Hepatocyte (in vitro differentiated cells): ENCODE measurements around the gene PLPP4. TPM values are rescaled to one million over a fixed set of nuclear protein-coding genes. Genes with fewer than 3 reads are reported as not detected.

ENCODE experiments used
- DNase-seq: peaks from one replicate; pipeline ENCODE4 v3.0.0-alpha.2; 2016; ENCODE audit warnings: low spot score
- H2AFZ ChIP-seq: fragments of 200-600 bp; sonication (generic); 2 replicates; pipeline ENCODE4 v1.6.0; 2016; ENCODE audit warnings: antibody characterized with exemption, mild to moderate bottlenecking
- H3K27ac ChIP-seq: fragments of 200-600 bp; sonication (generic); 2 replicates; pipeline ENCODE4 v1.5.1; 2016; ENCODE audit warnings: mild to moderate bottlenecking
- H3K27me3 ChIP-seq: fragments of 200-600 bp; sonication (generic); 2 replicates; pipeline ENCODE4 v1.6.1; 2016
- H3K36me3 ChIP-seq: fragments of 200-600 bp; sonication (generic); replicated peaks from 2 replicates; pipeline ENCODE4 v1.5.1; 2016; ENCODE audit warnings: low read depth; ENCODE audit not compliant: insufficient read depth
- H3K4me1 ChIP-seq: fragments of 200-600 bp; sonication (generic); 2 replicates; pipeline ENCODE4 v1.5.1; 2016; ENCODE audit warnings: mild to moderate bottlenecking, moderate library complexity; ENCODE audit not compliant: insufficient read depth
- H3K4me2 ChIP-seq: fragments of 200-600 bp; sonication (generic); 2 replicates; pipeline ENCODE4 v1.6.0; 2016
- H3K4me3 ChIP-seq: fragments of 200-600 bp; sonication (generic); 2 replicates; pipeline ENCODE4 v1.5.1; 2016; ENCODE audit warnings: mild to moderate bottlenecking
- H3K79me2 ChIP-seq: fragments of 200-600 bp; sonication (generic); 2 replicates; pipeline ENCODE4 v1.6.0; 2017; ENCODE audit warnings: mild to moderate bottlenecking
- H3K9me2 ChIP-seq: fragments of 200-600 bp; sonication (generic); replicated peaks from 2 replicates; pipeline ENCODE4 v1.6.0; 2017; ENCODE audit warnings: mild to moderate bottlenecking; ENCODE audit not compliant: insufficient read depth
- H3K9me3 ChIP-seq: fragments of 200-600 bp; sonication (generic); 2 replicates; pipeline ENCODE4 v1.5.1; 2016; ENCODE audit warnings: low read depth, mild to moderate bottlenecking
- H4K20me1 ChIP-seq: fragments of 200-600 bp; sonication (generic); 2 replicates; pipeline ENCODE4 v1.6.0; 2016; ENCODE audit warnings: mild to moderate bottlenecking; ENCODE audit not compliant: insufficient read depth, poor library complexity, severe bottlenecking
- CTCF ChIP-seq: fragments of 200-600 bp; sonication (generic); IDR thresholded peaks from 2 replicates; pipeline ENCODE4 v1.5.1; 2016; ENCODE audit warnings: antibody characterized with exemption, mild to moderate bottlenecking; ENCODE audit not compliant: poor library complexity
- EZH2 ChIP-seq: fragments of 200-600 bp; sonication (generic); IDR thresholded peaks from 2 replicates; pipeline ENCODE4 v1.6.1; 2016; ENCODE audit warnings: antibody characterized with exemption, mild to moderate bottlenecking, borderline replicate concordance
- EZH2phosphoT487 ChIP-seq: fragments of 200-600 bp; sonication (generic); IDR thresholded peaks from one replicate; pipeline ENCODE4 v1.6.1; 2018; ENCODE audit warnings: antibody characterized with exemption, mild to moderate bottlenecking, low read depth, moderate library complexity; ENCODE audit not compliant: unreplicated experiment, severe bottlenecking
- WGBS: methylation state at CpG from one replicate; pipeline ENCODE4 v1.1.6; 2016; ENCODE audit warnings: low lambda C conversion rate; ENCODE audit errors: missing lambda C conversion rate; 5-methylcytosine and 5-hydroxymethylcytosine counted together
- polyA plus RNA-seq: library from polyadenylated mRNA; unstranded; fragments of >200 nt; fragmentation: Nextera tagmentation; extraction: Ambion mirVana; gene quantifications from 2 replicates; pipeline ENCODE4 v1.2.1, GENCODE V29; 2016
- total RNA-seq: library from RNA; depleted of rRNA; stranded (reverse); fragments of >200 nt; gene quantifications from 2 replicates; pipeline ENCODE4 v1.2.3, GENCODE V29; 2014

PLPP4 gene
- total and polyA plus RNA-seq, 2 experiments from 2014 or later = 3.4 to 10.8 TPM

GRCh38 chr10:120607710-120608703 is 151.0 kb downstream of the PLPP4 start:
- no peaks in the 10 kb centered on the region for H3K79me2 ChIP-seq
- no peak overlapping the region for H3K4me3 ChIP-seq
- no peaks in the 10 kb centered on the region for H3K9me3 ChIP-seq
- H4K20me1 ChIP-seq = no peaks in the 10 kb centered on the region
- no peaks in the 10 kb centered on the region for H3K9me2 ChIP-seq
- H3K27me3 ChIP-seq = peaks cover 4% of the 10 kb centered on the region
- WGBS = 86% methylated on average over 5 of the region's 5 CpGs
- no peaks in the 10 kb centered on the region for H3K4me1 ChIP-seq
- TF ChIP-seq EZH2 = no peak
- no peak for TF ChIP-seq CTCF
- TF ChIP-seq EZH2phosphoT487 = no peak
- no peak overlapping the region for H3K4me2 ChIP-seq
- H3K27ac ChIP-seq = no peak overlapping the region
- no peak overlapping the region for H2AFZ ChIP-seq
- DNase-seq = no peak
- H3K36me3 ChIP-seq = no peaks in the 10 kb centered on the region

GRCh38 chr10:120609006-120609405 is 152.0 kb downstream of the PLPP4 start:
- Histone ChIP-seq H3K4me3 (no peak overlapping the region), H3K9me3 (no peaks in the 10 kb centered on the region), H4K20me1 (no peaks in the 10 kb centered on the region), H3K9me2 (no peaks in the 10 kb centered on the region), H3K4me2 (no peak overlapping the region), H3K79me2 (no peaks in the 10 kb centered on the region), H2AFZ (no peak overlapping the region), H3K27ac (no peak overlapping the region), H3K27me3 (peaks cover 4% of the 10 kb centered on the region), H3K4me1 (no peaks in the 10 kb centered on the region), H3K36me3 (no peaks in the 10 kb centered on the region)
- no peak for TF ChIP-seq CTCF
- no peak for TF ChIP-seq EZH2phosphoT487
- TF ChIP-seq EZH2 = no peak
- WGBS = 77% methylated on average over 5 of the region's 5 CpGs
- no peak for DNase-seq

- DNase-seq = no peak
- no peaks in the 10 kb centered on the region for H3K36me3 ChIP-seq
- H3K4me3 ChIP-seq = no peak overlapping the region
- no peaks in the 10 kb centered on the region for H3K9me2 ChIP-seq
- no peaks in the 10 kb centered on the region for H3K79me2 ChIP-seq
- no peaks in the 10 kb centered on the region for H3K9me3 ChIP-seq
- no peak overlapping the region for H3K27ac ChIP-seq
- H4K20me1 ChIP-seq = no peaks in the 10 kb centered on the region
- H3K4me1 ChIP-seq = no peaks in the 10 kb centered on the region
- peaks cover 4% of the 10 kb centered on the region for H3K27me3 ChIP-seq
- no peak overlapping the region for H3K4me2 ChIP-seq
- TF ChIP-seq CTCF = no peak
- H2AFZ ChIP-seq = no peak overlapping the region
These were observed 153.8 kb downstream of the PLPP4 start for GRCh38 chr10:120610791-120611190.
